CD14-positive monocyte (primary cell): ENCODE measurements around the gene TCEANC2. TPM values are rescaled to one million over a fixed set of nuclear protein-coding genes. Genes with fewer than 3 reads are reported as not detected.
A peak's percentile ranks its signal among the peaks of the same experiment; 100 is the strongest.

ENCODE experiments used
- DNase-seq, 3 donors: peaks; one replicate each; pipeline ENCODE4 v3.0.0-alpha.2; 2011 to 2022
- H2AFZ ChIP-seq: 2 replicates; pipeline ENCODE4 v1.6.0; 2012; ENCODE audit warnings: mild to moderate bottlenecking, low read depth, low read length, inconsistent platforms; ENCODE audit not compliant: insufficient read depth, poor library complexity, severe bottlenecking
- H3K27ac ChIP-seq, 2 donors: 1 replicate in 1 of 2; 2 replicates in 1 of 2; pipeline ENCODE4 v1.5.1; 2012 to 2013; ENCODE audit warnings: low read length in 2 of 2, control low read depth in 1 of 2, inconsistent platforms in 1 of 2, low read depth in 1 of 2, mild to moderate bottlenecking in 1 of 2
- H3K27me3 ChIP-seq, 2 donors: one replicate each; pipeline versions ENCODE4 v1.6.0 to v1.6.1; 2011 to 2013; ENCODE audit warnings: low read length in 2 of 2; ENCODE audit not compliant: control insufficient read depth in 2 of 2, insufficient read depth in 2 of 2
- H3K36me3 ChIP-seq, 2 donors: replicated peaks in 1 of 2; 1 replicate in 1 of 2; 2 replicates in 1 of 2; pipeline versions ENCODE4 v1.5.1 to v1.6.1; 2012 to 2013; ENCODE audit warnings: low read length in 2 of 2, control low read depth in 1 of 2, inconsistent platforms in 1 of 2, mild to moderate bottlenecking in 1 of 2; ENCODE audit not compliant: insufficient read depth in 2 of 2, control insufficient read depth in 1 of 2
- H3K4me1 ChIP-seq, 2 donors: 1 replicate in 1 of 2; 2 replicates in 1 of 2; pipeline versions ENCODE4 v1.5.1 to v1.6.1; 2012 to 2013; ENCODE audit warnings: low read length in 2 of 2, control low read depth in 1 of 2, inconsistent platforms in 1 of 2, mild to moderate bottlenecking in 1 of 2, moderate library complexity in 1 of 2; ENCODE audit not compliant: insufficient read depth in 2 of 2, control insufficient read depth in 1 of 2
- H3K4me2 ChIP-seq: replicated peaks from 2 replicates; pipeline ENCODE3; 2012; ENCODE audit warnings: low read length, moderate library complexity, mild to moderate bottlenecking; ENCODE audit not compliant: poor library complexity, severe bottlenecking; ENCODE audit errors: extremely low read depth
- H3K4me3 ChIP-seq, 3 experiments: fragments of 200-600 bp in 1 of 3; sonication (generic) in 1 of 3; replicated peaks in 1 of 3; 1 replicate in 2 of 3; 2 replicates in 1 of 3; pipeline ENCODE4 v1.5.1; 2011 to 2013; ENCODE audit warnings: low read length in 3 of 3, mild to moderate bottlenecking in 3 of 3, control low read depth in 2 of 3, low read depth in 2 of 3, inconsistent platforms in 1 of 3, moderate library complexity in 1 of 3
- H3K79me2 ChIP-seq: 2 replicates; pipeline ENCODE4 v1.6.0; 2012; ENCODE audit warnings: mild to moderate bottlenecking, control low read depth, inconsistent platforms, low read length, moderate library complexity; ENCODE audit not compliant: insufficient read depth
- H3K9ac ChIP-seq: 2 replicates; pipeline ENCODE4 v1.6.0; 2017; ENCODE audit warnings: low read length, mild to moderate bottlenecking; ENCODE audit not compliant: insufficient read depth, poor library complexity, severe bottlenecking
- H3K9me3 ChIP-seq, 2 donors: replicated peaks in 1 of 2; 1 replicate in 1 of 2; 2 replicates in 1 of 2; pipeline versions ENCODE4 v1.5.1 to v1.6.1; 2012 to 2013; ENCODE audit warnings: low read length in 2 of 2, control low read depth in 1 of 2; ENCODE audit not compliant: control insufficient read depth in 1 of 2, insufficient read depth in 1 of 2
- H4K20me1 ChIP-seq: 2 replicates; pipeline ENCODE4 v1.6.0; 2012; ENCODE audit warnings: mild to moderate bottlenecking, low read length, control low read depth, moderate library complexity; ENCODE audit not compliant: insufficient read depth
- H3K27ac Mint-ChIP-seq, 7 donors: one replicate each; pipeline ENCODE4 v1.8.0; 2020; ENCODE audit warnings: mild to moderate bottlenecking in 7 of 7, mixed read lengths in 7 of 7, moderate library complexity in 6 of 7, inconsistent platforms in 2 of 7
- H3K27me3 Mint-ChIP-seq, 3 donors: one replicate each; pipeline ENCODE4 v1.8.0; 2021 to 2022; ENCODE audit warnings: low read depth in 3 of 3, mild to moderate bottlenecking in 3 of 3, mixed read lengths in 3 of 3, moderate library complexity in 3 of 3, inconsistent platforms in 1 of 3
- H3K36me3 Mint-ChIP-seq, 2 donors: one replicate each; pipeline ENCODE4 v1.8.0; 2020; ENCODE audit warnings: mixed read lengths in 2 of 2, inconsistent platforms in 1 of 2, mild to moderate bottlenecking in 1 of 2
- H3K4me1 Mint-ChIP-seq: one replicate; pipeline ENCODE4 v1.8.0; 2020; ENCODE audit warnings: mild to moderate bottlenecking, mixed read lengths
- H3K4me3 Mint-ChIP-seq, 2 donors: one replicate each; pipeline ENCODE4 v1.8.0; 2020; ENCODE audit warnings: mild to moderate bottlenecking in 2 of 2, mixed read lengths in 2 of 2, moderate library complexity in 1 of 2
- H3K9me3 Mint-ChIP-seq, 7 donors: one replicate each; pipeline ENCODE4 v1.8.0; 2020 to 2022; ENCODE audit warnings: mixed read lengths in 7 of 7, mild to moderate bottlenecking in 6 of 7, moderate library complexity in 6 of 7, inconsistent platforms in 2 of 7
- CTCF ChIP-seq: fragments of 200-600 bp; IDR thresholded peaks from one replicate; pipeline ENCODE4 v1.8.0; 2022; ENCODE audit warnings: antibody characterized with exemption, mild to moderate bottlenecking
- WGBS: methylation state at CpG from one replicate; pipeline ENCODE4 v1.1.5; 2013; ENCODE audit warnings: missing lambda C conversion rate; ENCODE audit not compliant: insufficient coverage; 5-methylcytosine and 5-hydroxymethylcytosine counted together
- intact Hi-C, 2 donors: fragments of 100-400 bp; cut with micrococcal nuclease; formaldehyde crosslinking; loops; one replicate each; pipeline versions ENCODE4 v1.15.0 to v1.15.1; 2023
- polyA plus RNA-seq, 3 donors: library from polyadenylated mRNA; depleted of rRNA in 1 of 3; unstranded in 2 of 3; stranded (reverse) in 1 of 3; fragments of 300-500 nt in 2 of 3; fragments of >200 nt in 1 of 3; fragmentation: Illumina TruSeq in 2 of 3; gene quantifications; 1 replicate in 2 of 3; 2 replicates in 1 of 3; pipeline ENCODE4 v1.2.3, GENCODE V29; 2012 to 2021

Gene TCEANC2
- polyA plus RNA-seq, 3 donors: 3.0 to 6.7 (median 3.8) TPM

- Histone ChIP-seq H3K27me3 (no peaks in the 10 kb centered on the region), H3K27ac (no peak overlapping the region), H2AFZ (no peak overlapping the region), H3K4me1 (peaks cover 0 to 4% of the 10 kb centered on the region in 2 donors), H3K36me3 (peaks cover 15 to 38% of the 10 kb centered on the region in 2 donors), H3K4me2 (no peak overlapping the region), H3K79me2 (no peaks in the 10 kb centered on the region), H4K20me1 (no peaks in the 10 kb centered on the region), H3K9ac (no peak overlapping the region), H3K9me3 (no peaks in the 10 kb centered on the region), H3K4me3 (no peak overlapping the region)
- Mint-ChIP-seq H3K9me3 (peaks cover 0 to 1% (median 0%) of the 10 kb centered on the region in 7 donors), H3K36me3 (peaks cover 34 to 40% of the 10 kb centered on the region in 2 donors), H3K27me3 (peaks cover 0 to 2% (median 0%) of the 10 kb centered on the region in 3 donors), H3K27ac (no peak overlapping the region), H3K4me3 (no peak overlapping the region), H3K4me1 (peaks cover 6% of the 10 kb centered on the region)
- WGBS: 81% methylated on average over 2 of the region's 5 CpGs
- intact Hi-C loops: no loop called here
- no peak for DNase-seq
- TF ChIP-seq CTCF: no peak
Measured at GRCh38 chr1:54088385-54088784, 35.0 kb downstream of the TCEANC2 start.

GRCh38 chr1:54091666-54092065, 38.3 kb downstream of the TCEANC2 start:
- peaks cover 41 to 44% of the 10 kb centered on the region in 2 donors for H3K36me3 Mint-ChIP-seq
- intact Hi-C loops: no loop called here
- H3K27ac ChIP-seq: no peak overlapping the region
- H3K4me1 ChIP-seq: peaks cover 15 to 19% of the 10 kb centered on the region in 2 donors
- no peaks in the 10 kb centered on the region for H3K27me3 ChIP-seq
- no peaks in the 10 kb centered on the region for H3K27me3 Mint-ChIP-seq
- H3K27ac Mint-ChIP-seq: peak overlapping the region in 1 of 7 donors; percentile 36
- WGBS: 73% methylated on average over 2 of the region's 3 CpGs
- peaks cover 24% of the 10 kb centered on the region for H3K4me1 Mint-ChIP-seq
- H4K20me1 ChIP-seq: no peaks in the 10 kb centered on the region
- H3K9me3 ChIP-seq: no peaks in the 10 kb centered on the region
- no peak for TF ChIP-seq CTCF
- H3K36me3 ChIP-seq: peaks cover 15 to 26% of the 10 kb centered on the region in 2 donors
- H2AFZ ChIP-seq: no peak overlapping the region
- peaks cover 0 to 5% (median under 1%) of the 10 kb centered on the region in 7 donors for H3K9me3 Mint-ChIP-seq
- no peak overlapping the region for H3K4me3 ChIP-seq
- no peaks in the 10 kb centered on the region for H3K79me2 ChIP-seq
- no peak overlapping the region for H3K4me2 ChIP-seq
- H3K4me3 Mint-ChIP-seq: no peak overlapping the region
- no peak overlapping the region for H3K9ac ChIP-seq
- peak in 2 of 3 donors; percentile 9 to 21 for DNase-seq
